NK-92 (cell line): Measurements from ENCODE around the gene MST1R.
"Not testable (repeated sequence)": the region's sequence is repeated elsewhere in the genome, so short reads cannot be mapped to it uniquely, and the experiment has no call there.

Experiments
- DNase-seq: peaks from one replicate; lab custom pipeline; 2025; ENCODE audit not compliant: unreplicated experiment; lab: John Stamatoyannopoulos, UW

Gene MST1R

GRCh38 chr3:49911611-49912010, 7.9 kb upstream of the MST1R start:
- DNase-seq: no peak

DNA sequence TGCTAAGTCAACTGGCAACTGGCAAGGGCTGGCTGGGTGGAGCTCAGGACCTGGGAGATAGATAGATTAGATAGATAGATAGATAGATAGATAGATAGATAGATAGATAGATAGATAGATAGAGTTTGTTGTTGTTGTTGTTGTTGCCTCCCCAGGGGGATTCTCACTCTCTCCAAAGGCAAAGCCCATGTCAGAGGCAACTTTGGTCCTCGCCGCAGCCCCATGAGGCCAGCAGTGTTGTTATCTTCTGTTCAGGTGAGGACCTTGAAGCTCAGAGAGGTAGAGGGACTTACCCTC, 7.4 kb upstream of the MST1R start:
- no peak for DNase-seq

GRCh38 chr3:49910409-49911123, 6.9 kb upstream of the MST1R start:
- DNase-seq: no peak

DNA sequence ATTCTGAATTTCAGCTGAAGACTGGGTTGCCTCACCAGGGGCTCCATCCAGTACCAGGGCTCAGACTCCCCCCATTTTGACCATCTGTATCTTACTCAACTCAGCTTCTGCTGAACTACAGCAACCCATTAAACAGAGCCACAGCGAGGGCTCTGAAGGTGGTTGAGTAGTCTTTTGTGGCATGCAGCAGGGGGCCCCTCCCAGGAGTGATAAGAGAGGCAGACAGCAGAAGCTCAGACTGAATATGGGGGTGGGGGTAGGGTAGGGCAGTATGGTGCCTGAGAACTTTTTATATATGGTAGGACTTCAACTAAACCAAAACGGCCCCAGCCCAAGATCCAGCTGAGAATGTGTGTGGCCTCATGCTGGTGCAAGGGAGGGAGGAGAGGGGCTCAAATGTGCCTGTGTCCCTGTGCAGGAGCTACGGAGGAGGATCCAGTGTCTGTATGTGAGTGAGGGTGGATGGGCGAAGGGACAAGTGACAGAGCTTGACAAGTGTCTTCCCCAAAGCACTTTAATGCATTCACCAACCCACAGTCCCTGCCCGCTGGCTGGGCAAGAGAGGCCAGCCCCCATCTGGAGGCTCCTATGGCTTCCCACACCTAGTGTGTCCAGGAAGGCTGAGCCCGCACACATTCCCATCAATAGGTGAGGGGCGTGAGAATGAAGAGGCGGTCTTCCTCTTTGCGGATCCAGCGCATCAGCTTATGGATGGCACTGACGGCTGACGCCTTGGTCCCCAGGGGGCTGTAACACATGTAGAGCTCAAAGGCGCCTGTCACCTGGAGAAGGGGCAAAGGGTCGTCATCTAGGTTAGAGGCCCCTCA, 4.9 kb upstream of the MST1R start:
- DNase-seq: no peak

GRCh38 chr3:49906073-49906743, 2.5 kb upstream of the MST1R start:
- no peak for DNase-seq

- not testable (repeated sequence) for DNase-seq
Measured at GRCh38 chr3:49904448-49904847, 775 bp upstream of the MST1R start.

DNA sequence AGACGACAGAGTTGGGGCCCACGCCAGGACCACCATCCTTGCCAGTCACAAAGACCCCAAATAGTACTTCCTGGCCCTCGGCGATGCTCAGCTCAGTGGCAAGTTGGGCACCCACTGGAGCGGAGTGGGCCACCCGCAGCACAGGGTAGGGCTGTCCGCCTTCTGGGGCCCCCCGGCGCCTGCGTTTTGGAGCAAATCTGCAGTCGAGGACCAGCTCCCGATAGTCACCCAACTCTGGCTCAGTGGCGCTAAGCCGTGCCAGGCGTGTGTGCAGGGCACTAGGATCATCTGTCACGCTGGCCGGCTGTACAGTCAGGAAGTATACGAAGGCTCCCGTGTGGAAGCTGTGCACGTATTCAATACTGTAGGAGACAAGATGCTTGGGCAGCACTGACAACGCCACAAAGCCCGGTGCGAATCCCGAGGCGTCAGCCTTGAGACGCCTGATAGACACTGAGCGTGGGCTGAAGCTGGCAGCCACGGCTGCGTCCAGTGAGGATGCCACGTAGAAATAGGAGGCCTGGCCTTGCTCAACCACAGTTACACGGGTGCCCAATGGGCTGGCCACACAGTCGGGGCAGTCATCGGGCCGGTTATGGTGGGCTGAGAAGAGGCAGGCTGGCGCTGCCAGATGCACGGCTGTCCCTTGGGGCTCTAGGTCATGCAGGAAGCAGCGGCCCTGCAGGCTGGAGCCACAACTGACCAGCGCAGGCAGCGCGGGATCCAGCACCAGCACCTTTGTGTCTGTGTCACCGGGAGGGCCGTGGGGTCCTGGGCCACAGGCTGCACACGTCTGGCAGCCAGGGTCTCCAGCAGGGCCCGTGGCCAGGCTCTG, 945 bp downstream of the MST1R start:
- DNase-seq: no peak

DNA sequence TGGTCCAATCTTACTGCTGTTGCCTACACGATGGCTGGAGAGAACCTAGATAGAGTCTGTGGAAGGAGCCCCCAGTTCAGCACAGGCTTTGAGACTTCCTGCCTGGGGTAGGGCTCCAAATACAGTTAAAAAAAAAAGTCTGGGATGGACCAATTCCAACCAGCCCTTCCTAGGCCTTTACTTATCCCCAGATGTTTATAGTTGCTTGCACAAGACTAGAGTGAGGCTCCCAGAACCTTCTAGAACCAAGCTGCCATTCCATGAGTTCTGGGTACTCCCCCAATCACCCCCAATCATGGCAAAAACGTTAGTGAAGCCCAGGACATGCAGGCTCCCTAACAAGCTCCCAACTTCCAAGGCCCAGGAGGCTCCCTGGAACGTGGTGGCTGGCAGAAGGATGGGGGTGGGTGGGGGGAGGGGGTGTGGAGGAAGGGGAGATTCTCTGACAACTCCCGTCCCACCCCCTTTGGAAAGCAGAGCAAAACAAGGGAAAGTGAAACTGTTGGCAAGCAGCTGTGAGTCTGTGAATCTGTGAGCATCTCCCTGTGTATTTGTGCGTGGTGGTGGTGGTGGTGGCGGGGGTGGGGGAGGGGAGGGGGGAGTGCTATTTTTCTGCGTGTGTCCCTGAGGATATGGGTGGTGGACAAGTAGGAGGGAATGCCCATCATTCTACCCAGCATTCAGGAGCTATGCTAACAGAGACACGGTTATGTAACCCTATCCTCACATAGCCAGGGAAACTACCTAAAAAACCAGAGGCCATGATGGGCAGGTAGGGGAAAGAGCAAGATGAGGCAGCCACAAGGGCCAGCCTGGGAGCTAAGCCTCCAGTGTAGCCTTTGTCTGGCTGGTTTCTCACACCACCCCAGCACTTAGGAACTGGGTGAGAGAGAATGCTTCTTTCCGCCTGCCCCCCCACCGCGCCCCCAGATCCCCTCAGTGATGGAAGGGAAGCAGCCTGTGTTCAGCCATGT, 2.0 kb downstream of the MST1R start:
- no peak for DNase-seq

DNA sequence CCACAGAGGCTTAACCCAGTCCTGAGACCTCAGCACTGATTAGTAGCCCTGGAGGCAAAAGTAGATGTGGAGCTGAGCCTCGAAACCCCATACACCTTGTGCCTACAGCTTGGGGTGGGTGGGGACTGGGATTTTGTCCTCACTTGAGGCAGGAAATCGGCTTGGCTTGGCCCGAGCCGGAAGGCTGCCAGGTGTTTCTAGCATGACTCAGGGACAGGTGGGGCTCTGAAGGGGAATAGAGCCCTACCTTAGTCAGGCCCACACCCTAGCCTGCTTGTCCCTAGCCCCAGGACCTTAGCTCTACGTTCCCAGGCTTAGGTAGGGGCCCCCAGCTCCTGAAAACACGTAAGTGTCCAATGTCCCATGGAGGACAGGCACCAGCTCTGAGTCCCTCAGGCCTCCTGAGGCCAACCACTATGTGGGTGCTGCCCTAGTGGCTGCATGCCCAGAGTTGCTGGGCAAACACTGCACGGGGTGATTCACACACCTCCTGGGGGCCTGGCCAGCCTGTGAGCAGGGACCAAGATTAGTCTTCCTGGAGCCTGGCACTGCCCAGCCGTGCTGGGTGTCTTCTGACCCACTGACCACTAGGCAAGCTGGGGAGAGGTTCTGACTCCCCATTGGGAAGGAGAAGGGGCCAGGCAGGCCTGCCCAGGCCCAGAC, 3.1 kb downstream of the MST1R start:
- no peak for DNase-seq

DNA sequence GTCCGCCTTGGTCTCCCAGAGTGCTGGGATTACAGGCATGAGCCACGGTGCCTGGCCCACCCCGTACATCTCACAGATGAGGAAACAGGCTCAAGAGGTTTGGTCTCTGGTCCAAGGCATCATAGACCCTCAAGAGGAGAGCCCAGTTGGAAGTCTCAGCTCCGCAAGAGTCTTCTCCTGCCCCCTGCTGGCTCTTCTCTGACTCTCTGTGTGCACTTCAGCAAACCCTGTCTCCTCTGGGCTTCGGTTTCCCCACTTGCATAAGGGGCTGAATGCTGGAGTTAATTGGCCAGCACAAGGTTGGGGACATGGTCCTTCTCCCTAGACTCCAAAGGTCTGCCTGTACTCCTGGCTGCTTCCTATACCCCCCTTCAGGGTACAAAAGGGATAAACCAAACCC, 3.9 kb downstream of the MST1R start:
- no peak for DNase-seq

- no peak for DNase-seq
Measured at GRCh38 chr3:49898991-49899390, 4.7 kb downstream of the MST1R start.

GRCh38 chr3:49896345-49896744, 7.3 kb downstream of the MST1R start:
- DNase-seq: no peak

DNA sequence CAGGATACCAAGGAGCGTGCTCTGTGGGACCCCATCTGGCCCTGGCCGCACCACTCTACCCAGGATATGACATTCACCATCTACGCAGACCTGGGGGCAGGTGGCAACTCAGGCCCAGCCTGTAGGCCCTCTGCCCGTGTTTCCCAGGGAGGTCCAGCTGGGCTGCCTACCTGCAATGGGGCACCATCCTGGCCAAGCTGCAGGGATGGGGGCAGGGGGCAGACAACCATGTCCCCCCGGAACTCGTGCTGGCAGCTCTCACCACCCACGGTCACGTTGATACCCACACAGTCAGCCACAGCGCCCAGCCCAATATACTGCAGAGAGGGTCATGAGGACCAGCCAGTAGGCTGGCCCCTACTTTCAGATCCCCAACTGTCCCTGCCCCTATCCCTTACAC, 7.9 kb downstream of the MST1R start:
- no peak for DNase-seq

DNA sequence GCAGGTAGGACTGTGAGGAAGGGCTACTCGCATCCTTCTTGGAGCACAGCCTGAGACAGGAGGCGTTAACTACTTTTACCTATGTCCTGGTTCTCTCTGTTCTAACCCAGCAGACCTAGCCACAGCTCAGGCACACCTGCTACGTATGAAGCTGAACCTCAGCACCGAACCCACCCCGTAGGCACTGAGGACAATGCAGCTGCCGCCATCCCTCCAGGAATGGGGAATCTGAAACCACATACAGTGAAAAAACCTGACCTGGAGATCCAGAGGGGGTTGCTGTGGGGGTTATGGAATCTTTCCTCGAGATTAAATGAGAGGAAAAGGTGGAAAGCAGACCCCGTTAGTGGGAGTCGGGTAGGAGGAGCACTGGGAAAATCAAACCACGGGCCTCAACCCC, 14.4 kb downstream of the MST1R start:
- no peak for DNase-seq

- DNase-seq: no peak
Measured at GRCh38 chr3:49886922-49887265, 16.8 kb downstream of the MST1R start.

DNA sequence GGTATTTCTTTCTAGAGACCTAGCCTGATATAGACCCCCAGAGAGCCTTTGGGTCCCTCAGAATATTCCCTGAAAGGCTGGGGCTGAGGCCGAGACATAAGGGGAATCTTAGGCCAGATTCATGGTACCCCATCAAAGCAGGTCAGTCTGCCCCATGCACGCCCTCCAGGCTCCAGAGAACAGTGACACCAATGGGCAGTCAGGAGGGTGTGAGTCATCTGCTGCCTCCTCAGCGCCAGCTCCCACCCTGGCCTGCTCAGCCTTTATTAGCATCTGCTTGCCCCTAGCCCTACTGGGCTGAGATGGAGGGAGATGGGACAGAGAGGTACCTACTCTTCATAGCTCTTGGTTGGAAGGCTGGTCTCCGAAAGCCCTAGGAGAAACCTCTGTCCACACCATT, 19.7 kb downstream of the MST1R start:
- DNase-seq: no peak

DNA sequence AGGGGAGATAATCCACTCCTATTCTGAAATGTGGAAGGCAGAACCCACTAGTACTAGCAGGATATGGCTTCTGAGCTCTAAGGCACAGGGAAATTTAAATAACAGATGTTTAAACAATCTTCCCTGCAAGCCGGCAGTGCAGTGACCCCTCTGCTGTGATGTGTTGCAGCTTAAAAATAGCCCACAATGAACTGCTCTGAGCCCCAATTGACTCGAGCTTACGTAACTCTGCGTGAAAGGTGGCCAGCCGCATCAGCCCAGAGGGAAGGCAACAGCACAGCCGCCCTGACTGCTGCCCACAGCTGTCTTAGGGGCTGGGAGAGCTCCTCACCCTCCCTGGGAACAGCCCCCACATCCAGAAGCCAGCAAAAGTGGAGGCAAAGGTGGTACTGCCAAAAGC, 21.5 kb downstream of the MST1R start:
- no peak for DNase-seq

GRCh38 chr3:49880581-49881315, 22.9 kb downstream of the MST1R start:
- DNase-seq: no peak

DNA sequence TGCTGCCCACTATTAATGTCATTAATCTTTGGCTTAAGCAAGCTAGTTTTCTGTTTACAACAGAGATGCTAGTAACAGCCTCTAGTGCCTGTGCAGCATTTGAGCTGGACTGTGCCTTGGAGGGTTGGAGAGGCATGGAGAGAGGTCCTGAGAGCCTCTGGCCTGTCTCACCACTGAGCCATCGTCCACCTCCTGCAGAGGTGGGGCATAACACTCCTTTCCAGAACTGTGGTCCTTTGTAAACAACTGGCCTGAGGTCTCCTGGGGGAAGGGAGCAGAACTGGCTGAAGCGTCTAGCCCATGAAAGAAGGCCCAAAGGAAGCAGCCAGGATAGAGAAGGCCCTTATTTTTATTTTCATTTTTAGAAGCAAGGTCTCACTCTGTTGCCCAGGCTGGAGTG, 24.0 kb downstream of the MST1R start:
- no peak for DNase-seq
